Psoas muscle (tissue), 8 donors: Measurements from ENCODE around the gene SLC5A10. TPM values are rescaled to one million over a fixed set of nuclear protein-coding genes. Genes with fewer than 3 reads are reported as not detected.

Source experiments
- ATAC-seq, 4 donors: fragments of 200-7000 bp; cut with Tn5 transposase; one replicate each; pipeline ENCODE4 v1.9.1; 2020; ENCODE audit warnings: moderate library complexity in 3 of 4, mild to moderate bottlenecking in 2 of 4
- DNase-seq, 2 donors: peaks; one replicate each; pipeline ENCODE4 v3.0.0-alpha.2; 2020
- H3K27ac ChIP-seq: fragments of 200-600 bp; one replicate; pipeline ENCODE4 v1.8.0; 2022
- H3K27me3 ChIP-seq, 3 donors: fragments of 200-600 bp in 1 of 3; one replicate each; pipeline versions ENCODE4 v1.6.1 to v1.8.0; 2013 to 2022; ENCODE audit warnings: low read length in 2 of 3, mild to moderate bottlenecking in 2 of 3, moderate library complexity in 1 of 3; ENCODE audit not compliant: insufficient read depth in 3 of 3
- H3K36me3 ChIP-seq, 2 donors: fragments of 200-600 bp in 1 of 2; one replicate each; pipeline versions ENCODE4 v1.6.1 to v1.8.0; 2013 to 2022; ENCODE audit warnings: low read depth in 1 of 2, mild to moderate bottlenecking in 1 of 2, moderate library complexity in 1 of 2; ENCODE audit not compliant: insufficient read depth in 1 of 2
- H3K4me1 ChIP-seq: fragments of 200-600 bp; one replicate; pipeline ENCODE4 v1.8.0; 2022
- H3K4me3 ChIP-seq: fragments of 200-600 bp; one replicate; pipeline ENCODE4 v1.8.0; 2022; ENCODE audit warnings: mild to moderate bottlenecking
- H3K9me3 ChIP-seq: fragments of 200-600 bp; one replicate; pipeline ENCODE4 v1.8.0; 2022
- WGBS, 3 donors: extraction: QIAGEN DNeasy Blood & Tissue Kit; methylation state at CpG; one replicate each; pipeline versions ENCODE4 v1.1.6 to v1.1.7; 2013; 5-methylcytosine and 5-hydroxymethylcytosine counted together
- intact Hi-C, 2 donors: fragments of 100-400 bp; cut with DNase I; formaldehyde crosslinking; loops; one replicate each; pipeline versions ENCODE4 v1.11.0 to v1.14.2; 2022
- polyA plus RNA-seq, 3 donors: library from polyadenylated mRNA; stranded (reverse); fragments of 200-250 nt; gene quantifications; one replicate each; pipeline ENCODE4 v1.2.3, GENCODE V29; 2013
- total RNA-seq, 4 donors: library from RNA; stranded (reverse); fragmentation: NEBNext Ultra II Directional in 2 of 4; extraction: Animal tissue kit (Norgen Biotek cat#: 25700) in 2 of 4; gene quantifications; one replicate each; pipeline versions ENCODE4 v1.2.1 to v1.2.4, GENCODE V29; 2021 to 2023
- TF ChIP-seq, protein P1 (sequence below): fragments of 200-600 bp; IDR thresholded peaks from one replicate; pipeline ENCODE4 v1.8.0; 2022; ENCODE audit warnings: antibody characterized with exemption
- donor health status: healthy with polysubstance abuse.
- donor health status: DM: no; HTN: no; CAD: no; lungs with moderate emphysema.
- donor health status: Bipolar disorder and iron deficiency.
- donor health status: healthy.
- donor health status: DM: yes; HTN: yes; CAD: no.
- donor health status: DM: no; HTN: no; CAD: no.
- donor health status: DM: no; HTN: no; CAD: no.
- donor health status: DM: yes; HTN: yes; CAD: no.

The SLC5A10 gene
- total and polyA plus RNA-seq, 7 donors: 0.03 TPM; not detected in 6

DNA sequence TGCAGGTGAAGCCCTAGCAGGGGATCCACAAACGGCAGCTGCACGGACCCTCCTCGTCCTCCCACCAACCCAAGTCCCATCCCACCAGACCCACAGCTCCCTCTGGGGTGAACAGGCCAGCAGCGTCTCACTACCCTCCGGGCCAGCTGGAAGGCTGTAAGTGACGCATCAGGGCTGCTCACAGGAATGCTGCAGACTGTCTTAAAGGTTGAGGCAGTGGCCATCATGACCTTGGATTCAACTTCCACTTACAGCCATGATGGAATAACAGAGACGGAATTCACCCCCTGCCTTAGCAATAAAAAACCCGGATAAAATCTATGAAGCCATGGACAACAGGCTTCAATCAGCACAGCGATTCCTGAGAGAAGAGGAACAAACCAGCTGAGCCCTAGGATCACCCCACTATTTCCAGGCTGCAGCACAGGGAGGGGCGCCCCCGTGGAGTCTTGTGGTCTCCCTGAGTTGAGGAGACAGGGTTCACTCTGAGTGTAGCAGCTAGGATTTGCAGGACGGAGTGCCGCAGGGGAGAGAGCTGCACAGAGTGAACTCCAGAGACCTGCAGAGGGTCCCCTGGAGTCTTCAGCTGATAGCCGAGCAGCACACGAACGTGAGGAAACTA, 42.1 kb downstream of the SLC5A10 start:
- 70 to 76% (median 71%) methylated on average over 16 of the region's 16 CpGs for WGBS, 3 donors
- Histone ChIP-seq H3K4me1 (no peaks in the 10 kb centered on the region), H3K9me3 (peaks cover 13% of the 10 kb centered on the region), H3K27me3 (no peaks in the 10 kb centered on the region), H3K36me3 (no peaks in the 10 kb centered on the region), H3K27ac (no peak overlapping the region), H3K4me3 (no peak overlapping the region)
- ATAC-seq (no peak), DNase-seq (no peak)
- intact Hi-C loops: no loop called here
- TF ChIP-seq, protein P1, sequence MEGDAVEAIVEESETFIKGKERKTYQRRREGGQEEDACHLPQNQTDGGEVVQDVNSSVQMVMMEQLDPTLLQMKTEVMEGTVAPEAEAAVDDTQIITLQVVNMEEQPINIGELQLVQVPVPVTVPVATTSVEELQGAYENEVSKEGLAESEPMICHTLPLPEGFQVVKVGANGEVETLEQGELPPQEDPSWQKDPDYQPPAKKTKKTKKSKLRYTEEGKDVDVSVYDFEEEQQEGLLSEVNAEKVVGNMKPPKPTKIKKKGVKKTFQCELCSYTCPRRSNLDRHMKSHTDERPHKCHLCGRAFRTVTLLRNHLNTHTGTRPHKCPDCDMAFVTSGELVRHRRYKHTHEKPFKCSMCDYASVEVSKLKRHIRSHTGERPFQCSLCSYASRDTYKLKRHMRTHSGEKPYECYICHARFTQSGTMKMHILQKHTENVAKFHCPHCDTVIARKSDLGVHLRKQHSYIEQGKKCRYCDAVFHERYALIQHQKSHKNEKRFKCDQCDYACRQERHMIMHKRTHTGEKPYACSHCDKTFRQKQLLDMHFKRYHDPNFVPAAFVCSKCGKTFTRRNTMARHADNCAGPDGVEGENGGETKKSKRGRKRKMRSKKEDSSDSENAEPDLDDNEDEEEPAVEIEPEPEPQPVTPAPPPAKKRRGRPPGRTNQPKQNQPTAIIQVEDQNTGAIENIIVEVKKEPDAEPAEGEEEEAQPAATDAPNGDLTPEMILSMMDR: no peak

DNA sequence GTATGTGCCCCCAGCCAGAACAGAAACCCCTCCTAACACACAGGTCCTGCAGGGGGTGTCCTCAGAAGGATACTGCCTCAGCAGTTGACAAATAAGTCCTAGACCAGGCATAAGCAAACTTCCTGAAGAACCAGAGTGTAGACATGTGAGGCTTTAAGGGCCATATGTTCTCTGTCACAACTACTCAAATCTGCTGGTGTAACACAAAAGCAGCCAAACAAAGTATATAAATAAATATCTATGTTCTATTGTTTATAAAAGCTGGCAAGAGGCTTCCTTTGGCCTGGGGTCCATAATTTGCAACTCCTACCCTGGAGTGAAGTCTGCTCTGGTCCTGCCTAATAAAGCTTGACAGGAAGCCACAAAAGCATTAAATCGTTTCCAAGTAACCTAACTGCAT, 42.7 kb downstream of the SLC5A10 start:
- TF ChIP-seq, protein P1: no peak
- Histone ChIP-seq H3K9me3 (peaks cover 13% of the 10 kb centered on the region), H3K27ac (no peak overlapping the region), H3K27me3 (no peaks in the 10 kb centered on the region), H3K4me3 (no peak overlapping the region), H3K4me1 (no peaks in the 10 kb centered on the region), H3K36me3 (no peaks in the 10 kb centered on the region)
- WGBS, 3 donors: 21 to 37% (median 34%) methylated on average over 1 of the region's 1 CpG
- ATAC-seq (no peak), DNase-seq (no peak)
- intact Hi-C loops: no loop called here

DNA sequence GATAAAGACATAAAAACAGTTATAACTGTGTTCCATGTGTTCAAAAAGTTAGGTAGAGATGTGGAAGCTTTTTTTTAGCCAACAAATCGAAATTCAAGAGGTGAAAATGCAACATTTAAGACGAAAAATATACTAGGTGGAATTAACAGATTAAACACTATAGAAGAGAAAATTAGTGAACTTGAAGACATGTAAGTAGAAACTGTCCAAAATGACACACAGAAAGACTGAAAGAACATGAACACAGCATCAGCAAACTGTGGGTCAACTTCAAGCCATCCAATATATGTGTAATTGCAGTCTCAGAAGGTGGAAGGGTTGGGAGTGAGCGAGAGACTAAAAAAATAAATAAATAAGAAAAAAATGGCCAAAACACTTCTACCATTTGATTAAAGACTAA, 43.3 kb downstream of the SLC5A10 start:
- DNase-seq (no peak), ATAC-seq (no peak)
- H3K4me1 ChIP-seq: no peaks in the 10 kb centered on the region
- no peaks in the 10 kb centered on the region for H3K36me3 ChIP-seq
- no peaks in the 10 kb centered on the region for H3K27me3 ChIP-seq
- no peak overlapping the region for H3K4me3 ChIP-seq
- peaks cover 13% of the 10 kb centered on the region for H3K9me3 ChIP-seq
- intact Hi-C loops: no loop called here
- TF ChIP-seq, protein P1: no peak
- H3K27ac ChIP-seq: no peak overlapping the region
- WGBS, 3 donors: 77 to 82% (median 81%) methylated on average over 3 of the region's 3 CpGs

DNA sequence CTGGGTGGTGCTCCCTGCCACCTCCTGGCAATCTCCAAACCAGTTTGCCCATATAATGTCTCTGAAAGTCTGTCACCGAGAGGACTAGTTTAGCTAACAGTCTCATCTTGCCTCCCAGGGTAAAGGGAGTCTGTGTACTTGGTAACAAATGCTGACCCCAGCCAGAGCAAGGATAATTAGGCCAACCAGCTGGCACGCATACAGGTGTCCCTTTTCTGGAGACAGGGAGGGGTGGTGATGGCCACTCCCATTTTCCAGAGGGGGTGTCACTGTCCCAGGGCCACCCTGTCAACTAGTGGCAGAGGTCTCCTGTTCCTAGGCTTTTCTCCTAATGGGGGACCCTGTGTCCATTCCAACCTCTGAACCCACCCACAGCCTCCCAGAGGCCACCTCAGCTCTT, 44.5 kb downstream of the SLC5A10 start:
- peaks cover 13% of the 10 kb centered on the region for H3K9me3 ChIP-seq
- intact Hi-C loops: no loop called here
- TF ChIP-seq, protein P1: no peak
- no peak overlapping the region for H3K27ac ChIP-seq
- no peak overlapping the region for H3K4me3 ChIP-seq
- 83 to 93% (median 91%) methylated on average over 2 of the region's 2 CpGs for WGBS, 3 donors
- ATAC-seq (no peak), DNase-seq (no peak)
- no peaks in the 10 kb centered on the region for H3K27me3 ChIP-seq
- no peaks in the 10 kb centered on the region for H3K4me1 ChIP-seq
- H3K36me3 ChIP-seq: no peaks in the 10 kb centered on the region

DNA sequence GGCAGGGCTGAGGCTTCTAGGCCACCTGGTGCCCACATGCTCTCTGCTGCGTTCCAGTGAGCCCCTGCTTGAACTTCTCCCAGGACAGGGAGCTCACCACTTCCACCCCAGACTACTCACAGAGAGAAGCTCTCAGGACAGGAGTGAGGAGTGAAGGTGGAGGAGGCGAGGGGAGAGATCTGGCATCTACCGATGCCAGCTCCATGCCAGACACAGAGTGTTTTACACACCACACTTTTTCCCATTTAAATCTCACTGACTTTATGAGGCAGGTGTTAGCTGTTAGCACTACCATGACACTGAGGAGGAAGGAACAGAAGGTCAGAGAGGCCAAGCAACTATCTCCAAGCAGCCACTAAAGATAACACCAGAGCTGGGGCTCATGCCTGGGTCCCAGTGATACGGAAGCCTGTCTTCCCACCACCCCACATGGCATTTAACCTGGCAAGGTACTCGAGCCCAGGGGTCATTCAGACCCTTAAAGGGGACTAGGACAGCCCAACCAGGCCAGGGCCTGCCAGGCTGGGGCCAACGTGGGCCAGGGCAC, 45.8 kb downstream of the SLC5A10 start:
- Histone ChIP-seq H3K4me1 (no peaks in the 10 kb centered on the region), H3K27me3 (no peaks in the 10 kb centered on the region), H3K4me3 (no peak overlapping the region), H3K36me3 (no peaks in the 10 kb centered on the region), H3K27ac (no peak overlapping the region), H3K9me3 (peaks cover 13% of the 10 kb centered on the region)
- TF ChIP-seq, protein P1: no peak
- intact Hi-C loops: no loop called here
- DNase-seq: no peak
- no peak for ATAC-seq
- WGBS, 3 donors: 76 to 80% (median 80%) methylated on average over 6 of the region's 6 CpGs
